Measurements from ENCODE around the gene CTIF.

CTIF gene

DNA sequence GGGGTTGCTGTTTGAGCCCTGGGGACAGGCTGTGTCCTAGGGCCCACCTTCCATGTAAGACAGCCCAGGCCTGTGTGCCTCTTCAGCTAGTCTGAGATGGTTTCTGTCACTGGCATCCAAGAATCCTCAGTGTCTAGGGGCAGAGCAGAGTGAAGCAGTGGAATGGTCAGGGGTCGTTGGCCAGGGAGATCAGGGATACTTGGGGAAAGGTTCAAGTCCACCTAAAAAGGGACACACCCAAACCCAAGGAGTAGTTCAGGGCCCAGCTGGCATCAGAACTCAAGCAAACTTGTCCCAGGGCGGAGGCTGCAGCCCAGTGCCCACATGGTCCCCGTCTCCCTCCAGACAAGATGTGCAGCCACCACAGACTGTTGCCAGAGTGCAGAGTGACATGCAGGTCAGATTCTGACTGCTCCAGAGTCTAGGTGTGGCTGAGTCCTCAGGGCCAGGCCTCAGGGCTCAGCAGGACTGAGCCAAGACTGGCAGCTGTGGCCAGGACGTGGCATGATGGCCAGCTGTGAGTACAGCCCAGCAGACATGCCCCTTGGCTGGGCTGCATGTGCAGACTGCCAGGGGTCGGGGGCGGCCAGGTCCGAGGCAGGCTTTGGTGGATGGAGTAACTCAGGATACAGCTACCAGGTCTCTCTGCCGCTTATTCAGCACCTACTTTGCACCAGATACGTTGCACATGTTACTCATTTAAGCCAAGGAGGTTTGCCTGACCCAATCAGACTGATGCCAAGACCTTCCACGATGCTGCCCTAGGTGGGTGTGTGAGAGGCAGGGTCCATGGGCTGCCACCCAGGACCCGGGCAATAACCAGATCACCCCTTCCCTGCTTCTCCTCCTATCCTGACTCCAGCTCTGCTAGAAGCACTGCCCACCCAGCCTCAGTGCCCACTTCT, 265.4 kb downstream of the CTIF start:
- no peak for TF ChIP-seq CEBPB (IDR thresholded peaks at IDR 0.05)
- TF ChIP-seq, protein P1, sequence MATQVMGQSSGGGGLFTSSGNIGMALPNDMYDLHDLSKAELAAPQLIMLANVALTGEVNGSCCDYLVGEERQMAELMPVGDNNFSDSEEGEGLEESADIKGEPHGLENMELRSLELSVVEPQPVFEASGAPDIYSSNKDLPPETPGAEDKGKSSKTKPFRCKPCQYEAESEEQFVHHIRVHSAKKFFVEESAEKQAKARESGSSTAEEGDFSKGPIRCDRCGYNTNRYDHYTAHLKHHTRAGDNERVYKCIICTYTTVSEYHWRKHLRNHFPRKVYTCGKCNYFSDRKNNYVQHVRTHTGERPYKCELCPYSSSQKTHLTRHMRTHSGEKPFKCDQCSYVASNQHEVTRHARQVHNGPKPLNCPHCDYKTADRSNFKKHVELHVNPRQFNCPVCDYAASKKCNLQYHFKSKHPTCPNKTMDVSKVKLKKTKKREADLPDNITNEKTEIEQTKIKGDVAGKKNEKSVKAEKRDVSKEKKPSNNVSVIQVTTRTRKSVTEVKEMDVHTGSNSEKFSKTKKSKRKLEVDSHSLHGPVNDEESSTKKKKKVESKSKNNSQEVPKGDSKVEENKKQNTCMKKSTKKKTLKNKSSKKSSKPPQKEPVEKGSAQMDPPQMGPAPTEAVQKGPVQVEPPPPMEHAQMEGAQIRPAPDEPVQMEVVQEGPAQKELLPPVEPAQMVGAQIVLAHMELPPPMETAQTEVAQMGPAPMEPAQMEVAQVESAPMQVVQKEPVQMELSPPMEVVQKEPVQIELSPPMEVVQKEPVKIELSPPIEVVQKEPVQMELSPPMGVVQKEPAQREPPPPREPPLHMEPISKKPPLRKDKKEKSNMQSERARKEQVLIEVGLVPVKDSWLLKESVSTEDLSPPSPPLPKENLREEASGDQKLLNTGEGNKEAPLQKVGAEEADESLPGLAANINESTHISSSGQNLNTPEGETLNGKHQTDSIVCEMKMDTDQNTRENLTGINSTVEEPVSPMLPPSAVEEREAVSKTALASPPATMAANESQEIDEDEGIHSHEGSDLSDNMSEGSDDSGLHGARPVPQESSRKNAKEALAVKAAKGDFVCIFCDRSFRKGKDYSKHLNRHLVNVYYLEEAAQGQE (IDR thresholded peaks at IDR 0.05; ENCODE audit: low read depth) = no peak
- no peak for TF ChIP-seq YY1 (IDR thresholded peaks at IDR 0.05; ENCODE audit: low read depth)
- no peak for TF ChIP-seq TAF1 (IDR thresholded peaks at IDR 0.05; ENCODE audit: low read depth)
- TF ChIP-seq FOXM1 (IDR thresholded peaks at IDR 0.05; ENCODE audit: borderline replicate concordance, low read depth) = no peak

GRCh38 chr18:48804856-48805610, 266.2 kb downstream of the CTIF start:
- TF ChIP-seq CEBPB (IDR thresholded peaks at IDR 0.05) = no peak
- TF ChIP-seq, protein P2, sequence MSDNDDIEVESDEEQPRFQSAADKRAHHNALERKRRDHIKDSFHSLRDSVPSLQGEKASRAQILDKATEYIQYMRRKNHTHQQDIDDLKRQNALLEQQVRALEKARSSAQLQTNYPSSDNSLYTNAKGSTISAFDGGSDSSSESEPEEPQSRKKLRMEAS (IDR thresholded peaks at IDR 0.05) = no peak
- TF ChIP-seq EGR1 (IDR thresholded peaks at IDR 0.05) = no peak
- TF ChIP-seq CREB1 (IDR thresholded peaks at IDR 0.05; ENCODE audit: low read depth) = no peak
- no peak for TF ChIP-seq TAF1 (IDR thresholded peaks at IDR 0.05; ENCODE audit: low read depth)
- no peak for TF ChIP-seq TEAD4 (IDR thresholded peaks at IDR 0.05)
- TF ChIP-seq YY1 (IDR thresholded peaks at IDR 0.05; ENCODE audit: low read depth) = no peak
- TF ChIP-seq, protein P1 (IDR thresholded peaks at IDR 0.05; ENCODE audit: low read depth) = no peak
- no peak for TF ChIP-seq ZBTB7A (IDR thresholded peaks at IDR 0.05; ENCODE audit: low read depth)
- TF ChIP-seq, protein P3, sequence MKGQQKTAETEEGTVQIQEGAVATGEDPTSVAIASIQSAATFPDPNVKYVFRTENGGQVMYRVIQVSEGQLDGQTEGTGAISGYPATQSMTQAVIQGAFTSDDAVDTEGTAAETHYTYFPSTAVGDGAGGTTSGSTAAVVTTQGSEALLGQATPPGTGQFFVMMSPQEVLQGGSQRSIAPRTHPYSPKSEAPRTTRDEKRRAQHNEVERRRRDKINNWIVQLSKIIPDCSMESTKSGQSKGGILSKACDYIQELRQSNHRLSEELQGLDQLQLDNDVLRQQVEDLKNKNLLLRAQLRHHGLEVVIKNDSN (IDR thresholded peaks at IDR 0.05) = no peak
- no peak for TF ChIP-seq EP300 (IDR thresholded peaks at IDR 0.05; ENCODE audit: borderline replicate concordance)
- TF ChIP-seq FOXM1 (IDR thresholded peaks at IDR 0.05; ENCODE audit: borderline replicate concordance, low read depth) = no peak
- no peak for TF ChIP-seq NFIC (IDR thresholded peaks at IDR 0.05)
- no peak for TF ChIP-seq RAD21 (IDR thresholded peaks at IDR 0.05; ENCODE audit: low read depth)
- TF ChIP-seq TCF12 (IDR thresholded peaks at IDR 0.05; ENCODE audit: low read depth) = no peak

DNA sequence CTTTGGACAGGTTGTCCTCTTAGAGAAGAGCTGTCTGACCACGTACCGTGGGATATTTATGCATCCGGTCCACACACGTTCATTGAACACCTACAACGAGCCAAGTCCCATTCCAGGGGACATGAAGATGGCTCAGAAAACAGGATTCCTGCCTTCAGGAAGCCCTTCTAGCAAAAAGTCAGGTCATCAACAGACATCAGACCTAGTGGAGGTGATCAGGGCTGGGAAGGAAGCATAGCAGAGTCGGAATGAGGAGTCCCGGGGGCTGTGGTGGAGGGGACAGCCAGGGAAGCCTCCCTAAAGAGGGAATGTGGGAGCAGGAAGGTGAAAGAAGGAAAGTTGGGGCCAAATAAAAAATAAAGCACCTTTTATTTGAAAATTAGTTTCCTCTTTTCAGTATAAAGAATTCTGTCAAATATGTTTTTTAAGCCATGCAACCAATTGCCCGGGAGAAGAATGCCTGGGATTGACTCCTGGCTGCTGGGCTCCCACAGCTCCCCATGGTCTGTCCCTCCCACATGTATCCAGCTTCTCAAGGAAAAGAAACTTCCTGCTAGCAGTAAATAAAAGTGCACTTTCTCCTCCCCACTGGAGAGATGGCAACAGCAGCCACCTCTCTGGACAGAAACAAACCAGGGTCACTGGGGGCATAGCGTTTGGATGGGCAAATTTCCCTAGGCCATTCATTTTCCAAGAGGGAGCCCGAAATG, 267.1 kb downstream of the CTIF start:
- TF ChIP-seq TEAD4 (IDR thresholded peaks at IDR 0.05) (no peak), TAF1 (IDR thresholded peaks at IDR 0.05; ENCODE audit: low read depth) (no peak), ZBTB7A (IDR thresholded peaks at IDR 0.05; ENCODE audit: low read depth) (no peak), NFIC (IDR thresholded peaks at IDR 0.05) (no peak), YY1 (IDR thresholded peaks at IDR 0.05; ENCODE audit: low read depth) (no peak), CREB1 (IDR thresholded peaks at IDR 0.05; ENCODE audit: low read depth) (no peak), CEBPB (IDR thresholded peaks at IDR 0.05) (no peak), RAD21 (IDR thresholded peaks at IDR 0.05; ENCODE audit: low read depth) (no peak), TCF12 (IDR thresholded peaks at IDR 0.05; ENCODE audit: low read depth) (no peak), FOXM1 (IDR thresholded peaks at IDR 0.05; ENCODE audit: borderline replicate concordance, low read depth) (no peak), EP300 (IDR thresholded peaks at IDR 0.05; ENCODE audit: borderline replicate concordance) (no peak), EGR1 (IDR thresholded peaks at IDR 0.05) (no peak)
- TF ChIP-seq, protein P1 (IDR thresholded peaks at IDR 0.05; ENCODE audit: low read depth) = no peak
- TF ChIP-seq, protein P2 (IDR thresholded peaks at IDR 0.05) = no peak
- TF ChIP-seq, protein P3 (IDR thresholded peaks at IDR 0.05) = no peak
